ENCODE results near the gene UGT2B10. TPM values are rescaled to one million over a fixed set of nuclear protein-coding genes. Genes with fewer than 3 reads are reported as not detected.
"Not testable (repeated sequence)": the region's sequence is repeated elsewhere in the genome, so short reads cannot be mapped to it uniquely, and the experiment has no call there.

UGT2B10 gene
- total RNA-seq (not detected), polyA plus RNA-seq (not detected), total RNA-seq (0 reads per million in 6 experiments)

DNA sequence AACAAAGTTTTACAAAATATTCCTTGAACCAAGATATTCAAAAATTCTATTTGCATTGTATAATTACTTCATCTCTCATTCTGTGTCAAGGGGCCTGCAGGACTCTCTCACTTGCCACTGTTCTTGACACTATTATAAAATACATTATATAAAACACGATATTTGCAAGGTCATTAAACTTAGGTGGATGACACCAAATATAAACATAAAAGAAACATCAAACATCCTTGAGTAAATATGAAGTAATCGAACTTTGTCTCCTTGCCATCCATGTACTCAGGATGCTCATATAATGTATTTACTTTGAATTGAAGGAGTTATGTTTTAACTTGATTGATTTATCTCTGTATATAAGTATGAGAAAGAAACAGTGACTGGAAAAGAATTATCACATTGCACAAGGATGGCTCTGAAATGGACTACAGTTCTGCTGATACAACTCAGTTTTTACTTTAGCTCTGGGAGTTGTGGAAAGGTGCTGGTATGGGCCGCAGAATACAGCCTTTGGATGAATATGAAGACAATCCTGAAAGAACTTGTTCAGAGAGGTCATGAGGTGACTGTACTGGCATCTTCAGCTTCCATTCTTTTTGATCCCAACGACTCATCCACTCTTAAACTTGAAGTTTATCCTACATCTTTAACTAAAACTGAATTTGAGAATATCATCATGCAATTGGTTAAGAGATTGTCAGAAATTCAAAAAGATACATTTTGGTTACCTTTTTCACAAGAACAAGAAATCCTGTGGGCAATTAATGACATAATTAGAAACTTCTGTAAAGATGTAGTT lies at the start of gene UGT2B10:
UGT2B10 (plus strand) TSS at position 378 of the 793 bp plus-strand sequence; CDS start at position 404, 26 bp downstream.
- DNase-seq, H3K4me1 Mint-ChIP-seq, H3K36me3 Mint-ChIP-seq, POLR2A ChIA-PET, H3K4me3 Mint-ChIP-seq, ATAC-seq, H3K27me3 Mint-ChIP-seq, H3K9me3 Mint-ChIP-seq, H3K27ac Mint-ChIP-seq: not testable (repeated sequence)

DNA sequence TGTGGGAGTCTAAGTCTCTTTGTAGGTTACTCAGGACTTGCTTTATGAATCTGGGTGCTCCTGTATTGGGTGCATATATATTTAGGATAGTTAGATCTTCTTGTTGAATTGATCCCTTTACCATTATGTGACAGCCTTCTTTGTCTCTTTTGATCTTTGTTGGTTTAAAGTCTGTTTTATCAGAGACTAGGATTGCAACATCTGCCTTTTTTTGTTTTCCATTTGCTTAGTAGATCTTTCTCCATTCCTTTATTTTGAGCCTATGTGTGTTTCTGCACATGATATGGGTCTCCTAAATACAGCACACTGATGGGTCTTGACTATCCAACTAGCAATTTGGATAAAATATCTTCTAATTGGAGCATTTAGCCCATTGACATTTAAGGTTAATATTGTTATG lies 44.0 kb upstream of the UGT2B10 start:
- H3K4me3 Mint-ChIP-seq, ATAC-seq, H3K4me1 Mint-ChIP-seq, DNase-seq, POLR2A ChIA-PET, H3K27ac Mint-ChIP-seq, H3K36me3 Mint-ChIP-seq: not testable (repeated sequence)
- H3K9me3 Mint-ChIP-seq = peaks cover 0 to 33% (median 4%) of the 10 kb centered on the region in 9 donors
- H3K27me3 Mint-ChIP-seq = peaks cover 0 to 15% (median 2%) of the 10 kb centered on the region in 5 donors

DNA sequence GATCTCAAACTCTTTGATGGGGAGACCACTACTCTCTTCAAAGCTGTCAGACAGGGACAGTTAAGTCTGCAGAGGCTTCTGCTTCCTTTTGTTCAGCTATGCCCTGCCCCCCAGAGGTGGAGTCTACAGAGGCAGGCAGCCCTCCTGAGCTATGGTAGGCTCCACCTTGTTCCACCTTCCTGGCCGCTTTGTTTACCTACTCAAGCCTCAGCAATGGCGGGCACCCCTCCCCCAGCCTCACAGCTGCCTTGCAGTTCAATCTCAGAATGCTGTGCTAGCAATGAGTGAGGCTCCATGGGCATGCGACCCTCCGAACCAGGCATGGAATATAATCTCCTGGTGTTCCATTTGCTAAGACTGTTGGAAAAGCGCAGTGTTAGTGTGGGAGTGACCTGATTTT lies 42.1 kb upstream of the UGT2B10 start:
- no peaks in the 10 kb centered on the region for H3K36me3 Mint-ChIP-seq
- no peak overlapping the region for H3K4me3 Mint-ChIP-seq
- POLR2A ChIA-PET = no interaction called here
- H3K4me1 Mint-ChIP-seq = no peaks in the 10 kb centered on the region
- H3K9me3 Mint-ChIP-seq = peaks cover 0 to 29% (median 4%) of the 10 kb centered on the region in 9 donors
- peaks cover 0 to 15% (median 2%) of the 10 kb centered on the region in 5 donors for H3K27me3 Mint-ChIP-seq
- no peak overlapping the region for H3K27ac Mint-ChIP-seq
- ATAC-seq = no peak
- no peak for DNase-seq

- Mint-ChIP-seq H3K27me3 (peaks cover 0 to 1% (median 0%) of the 10 kb centered on the region in 5 donors), H3K9me3 (peaks cover 15 to 39% (median 29%) of the 10 kb centered on the region in 9 donors), H3K27ac (no peak overlapping the region), H3K4me3 (no peak overlapping the region), H3K4me1 (no peaks in the 10 kb centered on the region), H3K36me3 (peaks cover 0 to 20% (median 0%) of the 10 kb centered on the region in 3 donors)
- DNase-seq = no peak
- POLR2A ChIA-PET = no interaction called here
- no peak for ATAC-seq
Measured at GRCh38 chr4:68780232-68780631, 35.6 kb upstream of the UGT2B10 start.

GRCh38 chr4:68797048-68797447 lies 18.7 kb upstream of the UGT2B10 start:
- Mint-ChIP-seq H3K27ac (no peak overlapping the region), H3K4me3 (no peak overlapping the region), H3K4me1 (no peaks in the 10 kb centered on the region)

GRCh38 chr4:68797618-68798017 lies 18.2 kb upstream of the UGT2B10 start:
- H3K4me1 Mint-ChIP-seq = no peaks in the 10 kb centered on the region
- POLR2A ChIA-PET = no interaction called here
- H3K4me3 Mint-ChIP-seq = no peak overlapping the region
- no peak for ATAC-seq
- no peaks in the 10 kb centered on the region for H3K36me3 Mint-ChIP-seq
- H3K27me3 Mint-ChIP-seq = peaks cover 0 to 4% (median 0%) of the 10 kb centered on the region in 5 donors
- H3K27ac Mint-ChIP-seq = no peak overlapping the region
- H3K9me3 Mint-ChIP-seq = no peaks in the 10 kb centered on the region
- DNase-seq = no peak

More at GRCh38 chr4:68797048-68797447, 18.7 kb upstream of the UGT2B10 start:
- ATAC-seq (no peak), DNase-seq (no peak)
- POLR2A ChIA-PET = no interaction called here
- H3K9me3 Mint-ChIP-seq = no peaks in the 10 kb centered on the region
- peaks cover 0 to 4% (median 0%) of the 10 kb centered on the region in 5 donors for H3K27me3 Mint-ChIP-seq
- H3K36me3 Mint-ChIP-seq = no peaks in the 10 kb centered on the region

DNA sequence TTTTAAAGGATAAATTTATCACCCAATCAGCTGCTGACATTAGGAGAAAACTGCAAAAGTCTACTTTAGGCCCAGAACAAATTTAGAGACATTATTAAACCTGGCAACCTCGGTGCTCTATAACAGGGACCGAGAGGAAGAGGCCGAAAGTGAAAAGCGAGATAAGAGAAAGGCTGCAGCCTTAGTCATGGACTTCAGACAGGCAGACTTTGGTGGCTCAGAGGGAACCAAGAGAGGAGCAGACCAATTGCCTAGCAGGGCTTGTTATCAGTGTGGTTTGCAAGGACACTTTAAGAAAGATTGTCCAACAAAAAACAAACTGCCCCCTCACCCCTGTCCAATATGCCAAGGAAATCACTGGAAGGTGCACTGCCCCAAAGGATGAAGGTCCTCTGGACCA lies 12.8 kb upstream of the UGT2B10 start:
- POLR2A ChIA-PET = no interaction called here
- H3K4me3 Mint-ChIP-seq = no peak overlapping the region
- ATAC-seq (no peak), DNase-seq (no peak)
- H3K27me3 Mint-ChIP-seq = peaks cover 0 to 4% (median 0%) of the 10 kb centered on the region in 5 donors
- H3K9me3 Mint-ChIP-seq = peaks cover 0 to 10% (median 2%) of the 10 kb centered on the region in 9 donors
- H3K36me3 Mint-ChIP-seq = no peaks in the 10 kb centered on the region
- no peaks in the 10 kb centered on the region for H3K4me1 Mint-ChIP-seq
- H3K27ac Mint-ChIP-seq = no peak overlapping the region

DNA sequence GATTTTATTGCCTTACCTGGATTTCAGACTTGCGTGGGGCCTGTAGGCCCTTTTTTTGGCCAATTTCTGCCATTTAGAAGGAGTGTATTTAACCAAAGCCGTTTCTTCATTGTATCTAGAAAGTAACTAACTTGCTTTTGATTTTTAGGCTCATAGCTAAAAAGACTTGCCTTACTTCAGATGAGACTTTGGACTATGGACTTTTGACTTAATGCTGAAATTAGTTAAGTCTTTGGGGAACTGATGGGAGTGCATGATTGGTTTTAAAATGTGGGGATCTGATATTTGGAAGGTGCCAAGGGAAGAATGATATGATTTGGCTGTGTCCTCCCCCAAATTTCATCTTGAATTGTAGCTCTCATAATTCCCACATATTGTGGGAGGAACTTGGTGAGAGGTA lies 7.7 kb upstream of the UGT2B10 start:
- Mint-ChIP-seq H3K4me3 (no peak overlapping the region), H3K9me3 (peaks cover 0 to 10% (median 2%) of the 10 kb centered on the region in 9 donors), H3K4me1 (no peaks in the 10 kb centered on the region), H3K27ac (no peak overlapping the region), H3K27me3 (peaks cover 0 to 5% (median 0%) of the 10 kb centered on the region in 5 donors), H3K36me3 (no peaks in the 10 kb centered on the region)
- ATAC-seq (no peak), DNase-seq (no peak)
- POLR2A ChIA-PET = no interaction called here

- Mint-ChIP-seq H3K4me3 (no peak overlapping the region), H3K9me3 (peaks cover 0 to 10% (median 2%) of the 10 kb centered on the region in 9 donors)
- ATAC-seq = no peak
Measured at GRCh38 chr4:68810919-68811318, 4.9 kb upstream of the UGT2B10 start.

GRCh38 chr4:68816410-68817265 lies 844 bp downstream of the UGT2B10 start:
- H3K27ac Mint-ChIP-seq, H3K9me3 Mint-ChIP-seq, H3K4me1 Mint-ChIP-seq, ATAC-seq, H3K36me3 Mint-ChIP-seq, H3K27me3 Mint-ChIP-seq, POLR2A ChIA-PET, DNase-seq, H3K4me3 Mint-ChIP-seq: not testable (repeated sequence)

More at GRCh38 chr4:68810919-68811318, 4.9 kb upstream of the UGT2B10 start:
- H3K4me1 Mint-ChIP-seq = no peaks in the 10 kb centered on the region
- H3K27me3 Mint-ChIP-seq = peaks cover 0 to 5% (median 0%) of the 10 kb centered on the region in 5 donors
- H3K27ac Mint-ChIP-seq = no peak overlapping the region
- H3K36me3 Mint-ChIP-seq = no peaks in the 10 kb centered on the region
- DNase-seq = no peak
- POLR2A ChIA-PET = no interaction called here

- POLR2A ChIA-PET = no interaction called here
- Mint-ChIP-seq H3K27me3 (no peaks in the 10 kb centered on the region), H3K27ac (no peak overlapping the region), H3K36me3 (no peaks in the 10 kb centered on the region), H3K9me3 (no peaks in the 10 kb centered on the region), H3K4me3 (no peak overlapping the region), H3K4me1 (no peaks in the 10 kb centered on the region)
- no peak for ATAC-seq
- DNase-seq = no peak
Measured at GRCh38 chr4:68817386-68817785, 1.6 kb downstream of the UGT2B10 start.

- H3K4me1 Mint-ChIP-seq, ATAC-seq, DNase-seq, H3K27ac Mint-ChIP-seq, H3K27me3 Mint-ChIP-seq, H3K36me3 Mint-ChIP-seq, H3K9me3 Mint-ChIP-seq, H3K4me3 Mint-ChIP-seq, POLR2A ChIA-PET: not testable (repeated sequence)
Measured at GRCh38 chr4:68818030-68818462, 2.3 kb downstream of the UGT2B10 start.

DNA sequence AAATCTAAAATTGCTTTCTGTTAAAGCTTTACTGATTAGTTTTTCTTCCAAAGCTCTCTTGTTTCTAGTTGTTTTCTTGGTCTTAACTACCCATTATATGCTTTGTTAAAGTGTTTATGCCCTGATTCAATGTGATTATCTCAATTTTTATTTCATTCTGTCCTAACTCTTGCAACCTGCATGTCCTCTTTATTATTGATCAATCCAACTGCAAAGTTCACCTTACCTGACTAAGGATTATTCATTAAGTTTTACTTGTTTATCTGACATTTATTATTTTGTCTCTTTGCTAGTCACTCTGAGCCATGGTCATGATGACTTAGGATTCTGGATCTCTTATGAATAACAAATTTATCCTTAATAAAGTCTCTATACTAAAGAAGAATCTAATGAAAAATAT lies 15.8 kb downstream of the UGT2B10 start:
- DNase-seq (no peak), ATAC-seq (no peak)
- H3K4me1 Mint-ChIP-seq = no peaks in the 10 kb centered on the region
- H3K27ac Mint-ChIP-seq = no peak overlapping the region
- no peaks in the 10 kb centered on the region for H3K36me3 Mint-ChIP-seq
- peaks cover 0 to 1% (median 0%) of the 10 kb centered on the region in 5 donors for H3K27me3 Mint-ChIP-seq
- no peak overlapping the region for H3K4me3 Mint-ChIP-seq
- POLR2A ChIA-PET = no interaction called here
- H3K9me3 Mint-ChIP-seq = peaks cover 0 to 2% (median 0%) of the 10 kb centered on the region in 9 donors
